Endodermal cell (in vitro differentiated cells): ENCODE data around the gene MTCP1. TPM values are rescaled to one million over a fixed set of nuclear protein-coding genes. Genes with fewer than 3 reads are reported as not detected.

ENCODE experiments used
- DNase-seq: peaks from one replicate; pipeline ENCODE4 v3.0.0-alpha.2; 2017
- H3K27ac ChIP-seq: 2 replicates; pipeline ENCODE4 v1.5.1; 2013; ENCODE audit warnings: mild to moderate bottlenecking, low read depth, low read length, moderate library complexity
- H3K27me3 ChIP-seq: 2 replicates; pipeline ENCODE4 v1.6.1; 2013; ENCODE audit warnings: mild to moderate bottlenecking, low read length, moderate library complexity; ENCODE audit not compliant: insufficient read depth, control insufficient read depth, poor library complexity, severe bottlenecking
- H3K36me3 ChIP-seq: 2 replicates; pipeline ENCODE4 v1.7.0; 2013; ENCODE audit warnings: mild to moderate bottlenecking, low read length, moderate library complexity; ENCODE audit not compliant: control insufficient read depth, insufficient read depth
- H3K4me1 ChIP-seq: one replicate; pipeline ENCODE4 v1.7.0; 2013; ENCODE audit warnings: low read length; ENCODE audit not compliant: control insufficient read depth, insufficient read depth
- H3K4me3 ChIP-seq: 2 replicates; pipeline ENCODE4 v1.5.1; 2013; ENCODE audit warnings: mild to moderate bottlenecking, low read length, moderate library complexity
- H3K9ac ChIP-seq: 2 replicates; pipeline ENCODE4 v1.6.1; 2013; ENCODE audit warnings: mild to moderate bottlenecking, low read length, moderate library complexity; ENCODE audit not compliant: poor library complexity, severe bottlenecking; ENCODE audit errors: extremely low read depth
- H3K9me3 ChIP-seq: 2 replicates; pipeline ENCODE4 v1.6.1; 2013; ENCODE audit warnings: mild to moderate bottlenecking, low read length, moderate library complexity; ENCODE audit not compliant: control insufficient read depth
- H3K27ac Mint-ChIP-seq: 2 replicates; pipeline ENCODE4 v1.8.0; 2020; ENCODE audit warnings: mixed read lengths
- H3K27me3 Mint-ChIP-seq: 2 replicates; pipeline ENCODE4 v1.8.0; 2021; ENCODE audit warnings: mild to moderate bottlenecking, mixed read lengths; ENCODE audit not compliant: insufficient read depth
- H3K36me3 Mint-ChIP-seq: 2 replicates; pipeline ENCODE4 v1.8.0; 2020; ENCODE audit warnings: low read depth, mixed read lengths
- H3K4me1 Mint-ChIP-seq: 2 replicates; pipeline ENCODE4 v1.8.0; 2020; ENCODE audit warnings: mixed read lengths
- H3K4me3 Mint-ChIP-seq: 2 replicates; pipeline ENCODE4 v1.8.0; 2020; ENCODE audit warnings: mild to moderate bottlenecking, moderate library complexity, mixed read lengths
- H3K9me3 Mint-ChIP-seq: 2 replicates; pipeline ENCODE4 v1.8.0; 2020; ENCODE audit warnings: mild to moderate bottlenecking, mixed read lengths
- WGBS, 2 experiments: methylation state at CpG; one replicate each; pipeline versions ENCODE4 v1.1.5 to v1.1.7; 2013; ENCODE audit warnings: missing lambda C conversion rate in 2 of 2, mixed read lengths in 1 of 2; ENCODE audit not compliant: insufficient coverage in 1 of 2, insufficient read length in 1 of 2; 5-methylcytosine and 5-hydroxymethylcytosine counted together
- total RNA-seq, 2 donors: library from RNA; stranded (reverse); fragmentation: NEBNext Ultra II Directional in 1 of 2; extraction: Animal tissue kit (Norgen Biotek cat#: 25700) in 1 of 2; gene quantifications; 2 replicates in 1 of 2; 3 replicates in 1 of 2; pipeline ENCODE4 v1.2.1, GENCODE V29; 2021
- TF ChIP-seq, protein P1 (sequence below): fragments of 200-600 bp; sonication (generic); conservative IDR thresholded peaks from 2 replicates; pipeline ENCODE4 v1.5.0; 2021; ENCODE audit warnings: antibody characterized with exemption, mild to moderate bottlenecking

MTCP1 gene
- total RNA-seq, 2 donors from 2014 or later: 12.6 to 17.4 TPM

DNA sequence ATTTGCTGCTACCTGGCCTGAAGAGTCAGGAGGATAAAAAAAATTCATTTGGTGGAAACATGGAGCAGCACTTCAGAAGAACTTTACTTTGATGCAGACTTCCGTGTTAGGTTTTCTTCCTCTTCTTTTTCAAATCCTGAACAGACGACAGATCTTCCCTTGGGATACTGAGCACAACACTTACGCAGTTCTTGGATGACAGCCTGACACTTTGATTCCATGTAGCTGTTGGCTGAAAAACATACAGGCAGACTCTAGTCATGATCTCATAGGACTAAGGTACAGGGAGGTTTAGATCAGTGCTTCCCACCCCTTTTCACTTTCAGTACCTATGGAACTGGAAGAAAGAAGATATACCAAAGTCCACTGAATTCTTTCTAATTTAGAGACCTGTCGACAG is 9.2 kb downstream of the MTCP1 start:
- peaks cover 2% of the 10 kb centered on the region for H3K4me1 Mint-ChIP-seq
- H3K9me3 Mint-ChIP-seq: peaks cover 36% of the 10 kb centered on the region
- H3K36me3 ChIP-seq: no peaks in the 10 kb centered on the region
- no peaks in the 10 kb centered on the region for H3K9me3 ChIP-seq
- no peak overlapping the region for H3K27ac Mint-ChIP-seq
- H3K27me3 ChIP-seq: no peaks in the 10 kb centered on the region
- TF ChIP-seq, protein P1, sequence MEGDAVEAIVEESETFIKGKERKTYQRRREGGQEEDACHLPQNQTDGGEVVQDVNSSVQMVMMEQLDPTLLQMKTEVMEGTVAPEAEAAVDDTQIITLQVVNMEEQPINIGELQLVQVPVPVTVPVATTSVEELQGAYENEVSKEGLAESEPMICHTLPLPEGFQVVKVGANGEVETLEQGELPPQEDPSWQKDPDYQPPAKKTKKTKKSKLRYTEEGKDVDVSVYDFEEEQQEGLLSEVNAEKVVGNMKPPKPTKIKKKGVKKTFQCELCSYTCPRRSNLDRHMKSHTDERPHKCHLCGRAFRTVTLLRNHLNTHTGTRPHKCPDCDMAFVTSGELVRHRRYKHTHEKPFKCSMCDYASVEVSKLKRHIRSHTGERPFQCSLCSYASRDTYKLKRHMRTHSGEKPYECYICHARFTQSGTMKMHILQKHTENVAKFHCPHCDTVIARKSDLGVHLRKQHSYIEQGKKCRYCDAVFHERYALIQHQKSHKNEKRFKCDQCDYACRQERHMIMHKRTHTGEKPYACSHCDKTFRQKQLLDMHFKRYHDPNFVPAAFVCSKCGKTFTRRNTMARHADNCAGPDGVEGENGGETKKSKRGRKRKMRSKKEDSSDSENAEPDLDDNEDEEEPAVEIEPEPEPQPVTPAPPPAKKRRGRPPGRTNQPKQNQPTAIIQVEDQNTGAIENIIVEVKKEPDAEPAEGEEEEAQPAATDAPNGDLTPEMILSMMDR: no peak
- 94% methylated on average over 3 of the region's 4 CpGs; no CpG with 5 or more reads in 1 of the 2 experiments for WGBS, 2 experiments
- no peak for DNase-seq
- H3K27ac ChIP-seq: no peak overlapping the region
- H3K4me1 ChIP-seq: no peaks in the 10 kb centered on the region
- H3K36me3 Mint-ChIP-seq: no peaks in the 10 kb centered on the region
- H3K4me3 ChIP-seq: no peak overlapping the region
- no peaks in the 10 kb centered on the region for H3K27me3 Mint-ChIP-seq
- H3K9ac ChIP-seq: no peak overlapping the region
- H3K4me3 Mint-ChIP-seq: no peak overlapping the region

DNA sequence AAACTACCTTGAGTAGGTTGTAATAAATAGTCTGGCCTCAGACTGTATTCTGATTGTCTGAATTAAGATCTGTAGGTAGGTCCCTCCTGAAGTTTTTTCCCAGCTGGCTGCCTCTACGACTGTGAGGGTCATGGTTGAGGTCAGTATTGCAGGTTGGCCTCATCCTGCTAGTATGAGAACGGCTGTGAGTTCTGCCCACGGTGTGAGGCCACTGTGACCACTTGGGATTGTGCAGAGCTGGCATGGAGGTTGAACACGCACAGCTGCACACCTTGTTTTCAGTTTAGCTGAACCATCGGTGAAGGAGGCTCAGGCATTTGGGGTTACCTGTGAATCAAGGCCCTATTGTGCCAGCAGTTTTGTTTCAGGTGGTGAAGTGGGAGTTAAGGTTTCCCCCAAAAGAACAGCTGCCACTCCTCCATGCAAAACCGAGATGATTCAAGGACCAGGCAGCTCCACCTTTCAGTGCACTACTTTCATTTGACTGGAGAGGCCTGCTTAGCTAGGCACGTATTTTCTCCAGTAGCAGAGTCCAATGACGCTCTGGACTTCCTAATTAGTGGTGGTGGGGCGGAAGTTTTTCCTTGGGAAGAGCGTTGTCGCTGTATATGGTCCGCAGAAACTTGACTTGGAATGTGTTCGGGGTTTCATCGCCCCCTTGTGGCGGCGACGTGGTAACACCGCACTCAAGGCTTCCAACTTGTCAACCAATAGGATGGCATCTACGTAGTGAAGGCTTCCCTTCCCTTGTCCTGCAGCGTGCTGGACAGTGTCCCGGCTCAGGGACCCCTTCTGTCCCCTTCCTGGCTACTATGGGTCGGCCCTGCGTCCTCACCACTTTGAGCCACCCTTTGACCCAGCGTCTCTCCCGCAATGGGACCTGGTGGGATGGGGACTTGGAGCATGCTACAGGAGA is 13.8 kb downstream of the MTCP1 start:
- H3K36me3 Mint-ChIP-seq: peaks cover 3% of the 10 kb centered on the region
- DNase-seq: peak; percentile 85
- H3K27me3 Mint-ChIP-seq: no peaks in the 10 kb centered on the region
- no peak overlapping the region for H3K4me3 Mint-ChIP-seq
- H3K4me1 Mint-ChIP-seq: no peaks in the 10 kb centered on the region
- H3K9me3 Mint-ChIP-seq: peaks cover 45% of the 10 kb centered on the region
- Histone ChIP-seq H3K9me3 (no peaks in the 10 kb centered on the region), H3K9ac (no peak overlapping the region), H3K27me3 (no peaks in the 10 kb centered on the region), H3K27ac (no peak overlapping the region), H3K4me1 (no peaks in the 10 kb centered on the region), H3K36me3 (peaks cover under 1% of the 10 kb centered on the region), H3K4me3 (no peak overlapping the region)
- TF ChIP-seq, protein P1: peak; percentile 82
- WGBS, 2 experiments: 0 to 30% methylated on average over 1 to 25 of the region's 25 CpGs
- H3K27ac Mint-ChIP-seq: peak overlapping the region; percentile 61

DNA sequence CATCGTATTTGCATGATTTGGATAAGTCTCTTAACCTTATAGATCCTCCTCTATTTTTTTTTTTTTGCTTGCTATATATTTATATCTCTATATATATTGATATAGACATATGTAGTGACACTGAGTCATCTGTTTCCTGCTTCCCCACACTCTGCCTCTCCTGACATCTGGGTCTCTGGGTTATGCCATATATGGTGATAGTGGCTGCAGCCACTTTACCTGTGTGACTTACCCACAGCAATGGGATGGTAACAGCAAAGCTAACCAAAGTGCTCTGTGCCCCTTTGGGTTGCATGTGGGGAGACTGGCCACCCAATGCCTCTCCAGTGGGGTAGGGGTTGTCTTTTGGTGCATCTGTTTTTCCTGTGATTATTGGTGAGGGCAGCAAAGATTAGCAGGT is 14.5 kb downstream of the MTCP1 start:
- H3K36me3 ChIP-seq: peaks cover 5% of the 10 kb centered on the region
- H3K27me3 ChIP-seq: no peaks in the 10 kb centered on the region
- Mint-ChIP-seq H3K36me3 (peaks cover 8% of the 10 kb centered on the region), H3K27me3 (no peaks in the 10 kb centered on the region), H3K4me3 (no peak overlapping the region), H3K27ac (no peak overlapping the region), H3K4me1 (no peaks in the 10 kb centered on the region), H3K9me3 (peaks cover 48% of the 10 kb centered on the region)
- DNase-seq: no peak
- H3K9me3 ChIP-seq: no peaks in the 10 kb centered on the region
- TF ChIP-seq, protein P1: no peak
- H3K4me3 ChIP-seq: no peak overlapping the region
- no CpG with 5 or more reads among the region's 1 CpG for WGBS, 2 experiments
- no peak overlapping the region for H3K9ac ChIP-seq
- no peak overlapping the region for H3K27ac ChIP-seq
- no peaks in the 10 kb centered on the region for H3K4me1 ChIP-seq
